Aorta (tissue), 5 donors: ENCODE results near the gene ZDHHC8. TPM values are rescaled to one million over a fixed set of nuclear protein-coding genes. Genes with fewer than 3 reads are reported as not detected.

ENCODE experiments used
- ATAC-seq: fragments of 200-7000 bp; cut with Tn5 transposase; one replicate; pipeline ENCODE4 v1.9.1; 2022; ENCODE audit warnings: moderate library complexity; ENCODE audit not compliant: low FRiP score
- DNase-seq, 2 donors: peaks; one replicate each; pipeline ENCODE4 v3.0.0-alpha.2; 2020
- H3K27ac ChIP-seq, 2 donors: one replicate each; pipeline ENCODE4 v1.5.1; 2013; ENCODE audit warnings: low read length in 2 of 2, mild to moderate bottlenecking in 2 of 2, moderate library complexity in 2 of 2, control low read depth in 1 of 2, inconsistent platforms in 1 of 2, low read depth in 1 of 2
- H3K27me3 ChIP-seq, 2 donors: one replicate each; pipeline ENCODE4 v1.6.1; 2013; ENCODE audit warnings: control low read depth in 1 of 2, low read length in 1 of 2, mild to moderate bottlenecking in 1 of 2, moderate library complexity in 1 of 2; ENCODE audit not compliant: insufficient read depth in 2 of 2, control insufficient read depth in 1 of 2
- H3K36me3 ChIP-seq, 2 donors: one replicate each; pipeline ENCODE4 v1.6.1; 2013; ENCODE audit warnings: control low read depth in 1 of 2, low read length in 1 of 2, mild to moderate bottlenecking in 1 of 2; ENCODE audit not compliant: insufficient read depth in 2 of 2, control insufficient read depth in 1 of 2
- H3K4me1 ChIP-seq, 2 donors: one replicate each; pipeline ENCODE4 v1.6.1; 2013; ENCODE audit warnings: low read length in 2 of 2, control low read depth in 1 of 2, mild to moderate bottlenecking in 1 of 2, moderate library complexity in 1 of 2; ENCODE audit not compliant: insufficient read depth in 2 of 2, control insufficient read depth in 1 of 2
- H3K4me3 ChIP-seq, 2 donors: one replicate each; pipeline ENCODE4 v1.5.1; 2013; ENCODE audit warnings: low read length in 2 of 2, control low read depth in 1 of 2, mild to moderate bottlenecking in 1 of 2
- H3K9me3 ChIP-seq: one replicate; pipeline ENCODE4 v1.6.1; 2013; ENCODE audit warnings: mild to moderate bottlenecking, low read length; ENCODE audit not compliant: control insufficient read depth
- WGBS, 2 donors: extraction: QIAGEN DNeasy Blood & Tissue Kit; methylation state at CpG; one replicate each; pipeline ENCODE4 v1.1.7; 2013; 5-methylcytosine and 5-hydroxymethylcytosine counted together
- intact Hi-C, 2 donors: fragments of 100-400 bp; cut with DNase I; formaldehyde crosslinking; loops; one replicate each; pipeline versions ENCODE4 v1.14.2 to v1.15.0; 2022
- long read RNA-seq, 2 donors: library from polyadenylated mRNA; unstranded; transcript quantifications; one replicate each; pipeline ENCODE4 v2.0.0, GENCODE V29; 2020 to 2021
- polyA plus RNA-seq, 2 donors: library from polyadenylated mRNA; stranded (reverse); fragments of 200-250 nt; gene quantifications; one replicate each; pipeline ENCODE4 v1.2.3, GENCODE V29; 2013
- total RNA-seq, 2 donors: library from RNA; stranded (reverse); fragmentation: NEBNext Ultra II Directional; extraction: Animal tissue kit (Norgen Biotek cat#: 25700); gene quantifications; one replicate each; pipeline ENCODE4 v1.2.1, GENCODE V29; 2021
- donor health status: healthy with polysubstance abuse.
- donor health status: Bipolar disorder and iron deficiency.
- donor health status: DM: no; HTN: no; CAD: no.
- donor health status: DM: no; HTN: no; CAD: no.
- donor health status: DM: yes; HTN: yes; CAD: no.

The ZDHHC8 gene, protein sequence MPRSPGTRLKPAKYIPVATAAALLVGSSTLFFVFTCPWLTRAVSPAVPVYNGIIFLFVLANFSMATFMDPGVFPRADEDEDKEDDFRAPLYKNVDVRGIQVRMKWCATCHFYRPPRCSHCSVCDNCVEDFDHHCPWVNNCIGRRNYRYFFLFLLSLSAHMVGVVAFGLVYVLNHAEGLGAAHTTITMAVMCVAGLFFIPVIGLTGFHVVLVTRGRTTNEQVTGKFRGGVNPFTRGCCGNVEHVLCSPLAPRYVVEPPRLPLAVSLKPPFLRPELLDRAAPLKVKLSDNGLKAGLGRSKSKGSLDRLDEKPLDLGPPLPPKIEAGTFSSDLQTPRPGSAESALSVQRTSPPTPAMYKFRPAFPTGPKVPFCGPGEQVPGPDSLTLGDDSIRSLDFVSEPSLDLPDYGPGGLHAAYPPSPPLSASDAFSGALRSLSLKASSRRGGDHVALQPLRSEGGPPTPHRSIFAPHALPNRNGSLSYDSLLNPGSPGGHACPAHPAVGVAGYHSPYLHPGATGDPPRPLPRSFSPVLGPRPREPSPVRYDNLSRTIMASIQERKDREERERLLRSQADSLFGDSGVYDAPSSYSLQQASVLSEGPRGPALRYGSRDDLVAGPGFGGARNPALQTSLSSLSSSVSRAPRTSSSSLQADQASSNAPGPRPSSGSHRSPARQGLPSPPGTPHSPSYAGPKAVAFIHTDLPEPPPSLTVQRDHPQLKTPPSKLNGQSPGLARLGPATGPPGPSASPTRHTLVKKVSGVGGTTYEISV
- total RNA-seq (10 to 100 TPM; 56.0 to 71.9 TPM), polyA plus RNA-seq (10 to 100 TPM in 1 of 2 donors, 1 to 10 TPM in 1; 6.3 to 37.1 TPM)
- long read RNA-seq, donor 1, partial matches to known transcripts, result 13 of 30 reads
- long read RNA-seq, donor 1, other reads (novel, unspliced or antisense), result 17 of 30 reads
- long read RNA-seq, donor 2, partial matches to known transcripts, result 17 of 59 reads
- long read RNA-seq, donor 2, other reads (novel, unspliced or antisense), result 42 of 59 reads

DNA sequence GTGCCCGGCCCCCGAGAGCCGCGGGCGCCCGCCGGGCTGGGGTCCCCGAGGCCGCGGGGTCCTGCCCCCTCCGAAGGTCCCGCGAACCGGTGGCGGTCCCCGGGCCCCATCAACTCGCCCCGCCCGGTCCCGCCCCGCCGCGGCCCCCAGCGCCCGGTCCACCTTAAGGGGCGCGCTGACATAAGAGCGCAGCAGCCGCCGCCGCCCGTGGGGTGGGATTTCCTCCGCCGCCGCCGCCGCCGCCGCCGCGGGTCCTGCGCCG lies at the start of gene ZDHHC8:
Gene ZDHHC8 (plus strand): TSS at position 208 of the 262 bp plus-strand sequence. CDS start 144 bp downstream, outside the sequence.
- Histone ChIP-seq H3K36me3 (no peaks in the 10 kb centered on the region), H3K27me3 (no peaks in the 10 kb centered on the region), H3K4me1 (no peaks in the 10 kb centered on the region), H3K27ac (peak within 1 kb of the TSS; percentile 80 to 90), H3K9me3 (no peaks in the 10 kb centered on the region), H3K4me3 (peak within 1 kb of the TSS; percentile 75 to 93)
- WGBS, 2 donors, result 0 to 1% methylated on average over 9 to 43 of the region's 43 CpGs
- peak in 1 of 2 donors; percentile 85 for DNase-seq
- ATAC-seq, result no peak
- intact Hi-C loops, result loop anchor here in 1 of 2 donors (5.0 kb wide), 1 partner anchor 954 kb away; the partner anchor contains the start of gene SLC25A1

DNA sequence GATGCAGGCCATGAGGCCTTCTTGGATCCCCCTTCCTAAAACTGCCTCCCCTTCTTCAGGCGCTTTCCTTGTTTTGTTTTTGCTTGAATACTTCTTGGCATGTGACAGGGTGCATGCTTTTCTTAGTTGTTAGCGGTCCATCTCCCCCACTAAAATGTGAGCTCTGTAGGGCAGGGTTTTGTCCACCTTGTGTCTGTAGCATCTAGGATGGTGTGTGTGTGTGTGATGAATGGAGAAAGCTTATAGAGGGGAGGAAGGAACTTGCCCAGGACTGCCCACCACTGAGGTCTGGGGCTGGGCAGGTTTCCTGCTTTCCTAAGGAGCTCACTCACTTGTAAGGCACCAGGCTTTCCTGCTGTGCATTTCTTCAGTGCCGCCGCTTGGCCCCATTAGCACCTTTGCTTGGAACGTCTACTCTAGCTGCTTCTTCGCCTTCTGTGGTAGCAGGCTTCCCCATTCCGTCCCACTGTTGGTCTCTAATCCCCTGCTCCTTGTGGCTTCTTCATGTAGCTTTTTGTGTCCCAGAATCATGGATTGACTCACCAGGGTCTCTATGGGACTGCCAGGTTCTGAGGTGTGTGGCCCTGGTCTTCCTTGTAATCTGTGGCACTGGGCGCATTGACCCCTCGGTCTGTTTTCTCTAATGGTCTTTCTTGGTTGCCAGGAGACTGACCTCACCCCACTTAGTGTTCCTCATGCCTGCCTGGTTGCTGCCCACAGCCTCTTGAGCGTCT lies 48.3 kb upstream of the ZDHHC8 start:
- intact Hi-C loops, result loop anchor here (5.0 to 10.0 kb wide), 2 partner anchors 34 to 109 kb away; partner anchors contain the start of genes RANBP1 (in 1 of the 2) and TRMT2A (in 1 of the 2)
- Histone ChIP-seq H3K36me3 (peaks cover 2% of the 10 kb centered on the region in 2 donors), H3K27me3 (no peaks in the 10 kb centered on the region), H3K4me1 (no peaks in the 10 kb centered on the region), H3K4me3 (no peak overlapping the region), H3K27ac (no peak overlapping the region), H3K9me3 (no peaks in the 10 kb centered on the region)
- DNase-seq, result peak in 1 of 2 donors; percentile 36
- ATAC-seq, result no peak
- WGBS, 2 donors, result 70 to 73% methylated on average over 10 of the region's 10 CpGs

- no peaks in the 10 kb centered on the region for H3K4me1 ChIP-seq
Measured at GRCh38 chr22:20083891-20084546, 47.6 kb upstream of the ZDHHC8 start.

DNA sequence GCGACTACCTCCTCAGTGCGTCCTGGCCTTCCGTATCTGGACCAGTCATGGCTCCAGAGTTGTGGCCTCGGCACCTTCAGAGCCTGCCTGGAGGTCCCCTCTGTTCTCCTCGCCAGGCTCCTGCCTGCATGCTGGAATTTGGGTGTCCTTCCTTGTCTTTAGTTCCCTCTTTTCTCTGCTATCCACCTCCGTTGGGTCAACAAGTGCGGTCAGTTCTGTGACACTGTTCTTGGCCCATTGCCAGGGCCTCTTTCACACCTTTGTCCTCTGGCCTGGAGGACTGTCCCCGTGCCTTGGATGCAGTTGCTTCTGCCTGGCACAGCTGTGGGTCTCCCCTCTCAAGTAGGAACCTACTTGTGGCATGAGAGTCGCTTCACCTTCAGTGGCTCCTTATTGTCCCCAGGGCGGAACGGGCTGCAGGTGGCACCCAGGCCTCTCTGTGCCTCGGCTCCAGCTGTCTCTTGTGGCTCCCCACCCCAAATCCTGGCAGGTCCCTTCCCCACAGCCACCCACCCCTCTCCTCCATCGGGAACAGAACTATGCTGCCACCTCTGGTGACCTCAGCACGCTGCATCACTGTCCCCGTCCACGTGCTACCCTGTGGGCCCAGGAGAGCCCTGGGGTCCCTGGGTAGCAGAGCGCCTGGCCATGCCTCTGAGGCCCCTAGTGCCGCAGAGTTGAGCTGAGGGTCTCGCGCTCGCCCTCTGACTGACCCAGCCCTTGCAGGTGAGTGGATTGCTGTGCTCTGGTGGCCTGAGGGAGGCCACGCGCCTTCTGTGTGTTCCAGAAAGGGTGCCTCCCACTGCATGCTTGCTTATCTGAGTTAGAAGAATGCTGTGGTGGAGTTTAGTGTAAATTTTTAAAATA lies 46.8 kb upstream of the ZDHHC8 start:
- WGBS, 2 donors, result 62 to 65% methylated on average over 23 of the region's 23 CpGs
- no peak overlapping the region for H3K27ac ChIP-seq
- no peak overlapping the region for H3K4me3 ChIP-seq
- intact Hi-C loops, result loop anchor here (5.0 to 10.0 kb wide), 2 partner anchors 33 to 110 kb away; partner anchors contain the start of genes RANBP1 (in 1 of the 2) and TRMT2A (in 1 of the 2)
- no peaks in the 10 kb centered on the region for H3K27me3 ChIP-seq
- H3K4me1 ChIP-seq, result no peaks in the 10 kb centered on the region
- no peaks in the 10 kb centered on the region for H3K9me3 ChIP-seq
- ATAC-seq (no peak), DNase-seq (peak; percentile 43 to 67)
- H3K36me3 ChIP-seq, result peaks cover 2 to 3% of the 10 kb centered on the region in 2 donors

More at GRCh38 chr22:20083891-20084546, 47.6 kb upstream of the ZDHHC8 start:
- Histone ChIP-seq H3K27me3 (no peaks in the 10 kb centered on the region), H3K27ac (no peak overlapping the region), H3K9me3 (no peaks in the 10 kb centered on the region), H3K36me3 (peaks cover 2 to 3% of the 10 kb centered on the region in 2 donors), H3K4me3 (no peak overlapping the region)
- 72 to 74% methylated on average over 10 of the region's 10 CpGs for WGBS, 2 donors
- peak in 1 of 2 donors; percentile 11 for DNase-seq
- intact Hi-C loops, result loop anchor here (5.0 to 10.0 kb wide), 2 partner anchors 33 to 109 kb away; partner anchors contain the start of genes RANBP1 (in 1 of the 2) and TRMT2A (in 1 of the 2)
- ATAC-seq, result no peak

- H3K27ac ChIP-seq, result no peak overlapping the region
- ATAC-seq, result no peak
- H3K4me3 ChIP-seq, result no peak overlapping the region
- no peaks in the 10 kb centered on the region for H3K27me3 ChIP-seq
- no peaks in the 10 kb centered on the region for H3K9me3 ChIP-seq
- WGBS, 2 donors, result 92 to 94% methylated on average over 20 of the region's 20 CpGs
- intact Hi-C loops, result loop anchor here in 1 of 2 donors (10.0 kb wide), 1 partner anchor 111 kb away; no protein-coding TSS in a partner anchor
- H3K4me1 ChIP-seq, result no peaks in the 10 kb centered on the region
- peaks cover 2 to 5% of the 10 kb centered on the region in 2 donors for H3K36me3 ChIP-seq
- DNase-seq, result peak in 1 of 2 donors; percentile 65
Measured at GRCh38 chr22:20085651-20086050, 46.0 kb upstream of the ZDHHC8 start.

DNA sequence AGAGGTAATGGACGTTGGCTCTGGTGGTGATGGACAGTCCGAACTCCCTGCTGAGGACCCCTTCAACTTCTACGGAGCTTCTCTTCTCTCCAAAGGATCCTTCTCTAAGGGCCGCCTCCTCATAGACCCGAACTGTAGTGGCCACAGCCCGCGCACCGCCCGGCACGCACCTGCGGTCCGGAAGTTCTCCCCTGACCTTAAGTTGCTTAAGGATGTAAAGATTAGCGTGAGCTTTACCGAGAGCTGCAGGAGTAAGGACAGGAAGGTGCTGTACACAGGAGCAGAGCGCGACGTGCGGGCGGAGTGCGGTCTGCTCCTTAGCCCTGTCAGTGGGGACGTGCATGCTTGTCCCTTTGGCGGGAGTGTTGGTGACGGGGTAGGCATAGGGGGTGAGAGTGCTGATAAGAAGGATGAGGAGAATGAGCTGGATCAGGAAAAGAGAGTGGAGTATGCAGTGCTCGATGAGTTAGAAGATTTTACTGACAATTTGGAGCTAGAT lies 45.5 kb upstream of the ZDHHC8 start:
- WGBS, 2 donors, result 91 to 92% methylated on average over 24 of the region's 24 CpGs
- ATAC-seq, result no peak
- Histone ChIP-seq H3K36me3 (peaks cover 2 to 7% of the 10 kb centered on the region in 2 donors), H3K27me3 (no peaks in the 10 kb centered on the region), H3K4me3 (no peak overlapping the region), H3K4me1 (no peaks in the 10 kb centered on the region), H3K27ac (no peak overlapping the region), H3K9me3 (no peaks in the 10 kb centered on the region)
- intact Hi-C loops, result loop anchor here in 1 of 2 donors (10.0 kb wide), 1 partner anchor 111 kb away; no protein-coding TSS in a partner anchor
- DNase-seq, result peak; percentile 24 to 44

- peaks cover 2 to 7% of the 10 kb centered on the region in 2 donors for H3K36me3 ChIP-seq
- WGBS, 2 donors, result 96 to 98% methylated on average over 5 of the region's 5 CpGs
- DNase-seq (peak; percentile 6 to 28), ATAC-seq (no peak)
- no peaks in the 10 kb centered on the region for H3K9me3 ChIP-seq
- no peaks in the 10 kb centered on the region for H3K27me3 ChIP-seq
- H3K27ac ChIP-seq, result no peak overlapping the region
- H3K4me3 ChIP-seq, result no peak overlapping the region
- intact Hi-C loops, result loop anchor here in 1 of 2 donors (10.0 kb wide), 1 partner anchor 112 kb away; no protein-coding TSS in a partner anchor
- H3K4me1 ChIP-seq, result no peaks in the 10 kb centered on the region
Measured at GRCh38 chr22:20086763-20087162, 44.8 kb upstream of the ZDHHC8 start.
